ENCODE data around the gene CC2D2A. TPM values are rescaled to one million over a fixed set of nuclear protein-coding genes. Genes with fewer than 3 reads are reported as not detected.

CC2D2A gene
- total RNA-seq, 2 experiments from 2014 or later: not detected

DNA sequence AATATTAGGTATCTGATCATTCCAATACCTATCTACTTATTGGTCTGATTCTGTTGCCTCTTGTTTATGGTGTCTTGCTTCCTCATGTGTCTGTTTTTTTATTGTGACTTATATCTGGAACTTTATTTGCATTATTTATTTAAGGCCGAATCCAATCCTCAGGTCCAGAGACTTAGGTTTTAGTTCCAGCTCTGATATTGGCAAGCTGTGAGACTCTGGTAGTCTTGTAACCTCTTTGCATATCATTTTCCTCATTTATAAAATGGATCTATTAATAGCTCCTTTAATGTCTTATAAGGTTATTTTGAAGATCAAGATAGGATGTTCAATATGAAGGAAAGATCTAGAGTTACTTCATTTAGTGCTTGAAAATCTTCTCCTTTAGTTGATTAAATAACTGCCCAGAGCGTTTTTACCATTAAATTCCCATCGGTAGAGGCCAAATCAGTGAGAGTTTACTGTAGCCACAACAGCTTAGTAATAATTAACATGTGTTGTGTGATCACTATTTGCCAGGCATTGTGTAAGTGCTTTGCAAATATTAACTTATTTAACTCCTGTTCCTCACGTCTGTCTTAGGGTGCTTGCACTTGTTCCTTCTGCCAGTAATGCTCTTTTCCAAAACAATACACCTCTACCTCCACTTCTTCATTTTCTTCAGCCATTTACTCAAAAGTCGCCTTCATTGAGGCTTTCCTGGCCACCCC lies 82.2 kb downstream of the CC2D2A start:
- Histone ChIP-seq H3K4me2 (ENCODE audit: low read length) (no peak overlapping the region), H3K4me3 (ENCODE audit: low read depth, low read length, poor library complexity, severe bottlenecking) (no peak overlapping the region), H3K79me2 (ENCODE audit: insufficient read depth, low read depth, low read length) (no peaks in the 10 kb centered on the region), H2AFZ (ENCODE audit: low read length) (no peak overlapping the region), H3K4me1 (ENCODE audit: insufficient read depth, low read length, poor library complexity, severe bottlenecking) (no peaks in the 10 kb centered on the region), H4K20me1 (ENCODE audit: insufficient read depth, low read length) (no peaks in the 10 kb centered on the region), H3K27ac (ENCODE audit: low read depth, low read length, poor library complexity, severe bottlenecking) (no peak overlapping the region), H3K9me2 (ENCODE audit: insufficient read depth, low read length) (no peaks in the 10 kb centered on the region), H3K36me3 (ENCODE audit: insufficient read depth, low read length) (no peaks in the 10 kb centered on the region), H3K9me3 (ENCODE audit: low read length) (no peaks in the 10 kb centered on the region)
- TF ChIP-seq, protein P1, sequence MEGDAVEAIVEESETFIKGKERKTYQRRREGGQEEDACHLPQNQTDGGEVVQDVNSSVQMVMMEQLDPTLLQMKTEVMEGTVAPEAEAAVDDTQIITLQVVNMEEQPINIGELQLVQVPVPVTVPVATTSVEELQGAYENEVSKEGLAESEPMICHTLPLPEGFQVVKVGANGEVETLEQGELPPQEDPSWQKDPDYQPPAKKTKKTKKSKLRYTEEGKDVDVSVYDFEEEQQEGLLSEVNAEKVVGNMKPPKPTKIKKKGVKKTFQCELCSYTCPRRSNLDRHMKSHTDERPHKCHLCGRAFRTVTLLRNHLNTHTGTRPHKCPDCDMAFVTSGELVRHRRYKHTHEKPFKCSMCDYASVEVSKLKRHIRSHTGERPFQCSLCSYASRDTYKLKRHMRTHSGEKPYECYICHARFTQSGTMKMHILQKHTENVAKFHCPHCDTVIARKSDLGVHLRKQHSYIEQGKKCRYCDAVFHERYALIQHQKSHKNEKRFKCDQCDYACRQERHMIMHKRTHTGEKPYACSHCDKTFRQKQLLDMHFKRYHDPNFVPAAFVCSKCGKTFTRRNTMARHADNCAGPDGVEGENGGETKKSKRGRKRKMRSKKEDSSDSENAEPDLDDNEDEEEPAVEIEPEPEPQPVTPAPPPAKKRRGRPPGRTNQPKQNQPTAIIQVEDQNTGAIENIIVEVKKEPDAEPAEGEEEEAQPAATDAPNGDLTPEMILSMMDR (conservative IDR thresholded peaks at IDR 0.05; ENCODE audit: low read length): no peak
- TF ChIP-seq EZH2phosphoT487 (IDR thresholded peaks at IDR 0.05; ENCODE audit: borderline replicate concordance, low read depth, low read length): no peak
- intact Hi-C loops (cut with micrococcal nuclease; ENCODE audit: unreplicated experiment): no loop called here
- no TSS peak for BruUV-seq (replicated peaks)
- ChIA-PET POLR2A (interaction anchor here (1.0 kb wide), 1 partner anchor 25 kb away, joined by 3 read pairs; no protein-coding TSS in a partner anchor), CTCF (ENCODE audit: unreplicated experiment) (no interaction called here)
- no peak for DNase-seq (ENCODE audit: low spot score)

DNA sequence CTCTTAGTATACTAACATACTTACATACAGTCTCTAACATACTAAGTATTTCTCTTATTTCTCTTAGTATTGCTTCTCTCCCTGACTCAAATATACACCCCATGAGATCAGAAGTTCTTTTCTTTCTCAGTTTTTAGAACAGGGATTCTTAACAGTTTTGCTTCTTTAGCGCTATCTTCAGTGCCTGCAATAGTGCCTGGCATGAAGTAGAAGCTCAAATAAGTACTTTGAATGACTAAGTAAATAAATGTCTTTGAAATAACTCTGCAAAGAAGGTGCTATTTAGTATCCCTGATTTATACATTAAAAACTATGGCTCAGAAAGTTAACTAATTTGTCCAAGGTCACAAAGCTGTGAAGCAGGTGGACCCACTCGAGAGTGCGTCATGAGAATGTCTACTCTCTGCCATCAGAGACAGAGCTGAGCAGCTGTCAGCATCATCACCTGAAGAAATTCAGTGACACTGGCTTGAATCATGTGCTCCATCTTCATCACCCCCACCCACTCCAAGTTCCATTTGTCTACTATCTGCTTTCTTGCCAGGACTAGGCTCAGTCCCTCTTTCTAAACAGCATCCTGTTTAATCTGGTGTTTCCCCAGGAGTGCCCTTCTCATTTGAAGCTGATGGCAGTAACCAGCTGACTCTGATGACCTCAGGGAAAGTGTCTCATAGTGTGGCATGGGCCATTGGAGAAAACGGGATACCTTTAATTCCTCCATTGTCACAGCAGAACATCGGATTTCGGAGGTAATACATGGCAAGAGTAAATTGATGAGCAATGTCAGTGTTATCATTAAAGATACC lies 83.1 kb downstream of the CC2D2A start:
- ChIA-PET POLR2A (no interaction called here), CTCF (ENCODE audit: unreplicated experiment) (no interaction called here)
- TF ChIP-seq EZH2phosphoT487 (IDR thresholded peaks at IDR 0.05; ENCODE audit: borderline replicate concordance, low read depth, low read length): no peak
- TF ChIP-seq, protein P1 (conservative IDR thresholded peaks at IDR 0.05; ENCODE audit: low read length): no peak
- Histone ChIP-seq H2AFZ (ENCODE audit: low read length) (no peak overlapping the region), H3K4me3 (ENCODE audit: low read depth, low read length, poor library complexity, severe bottlenecking) (no peak overlapping the region), H4K20me1 (ENCODE audit: insufficient read depth, low read length) (no peaks in the 10 kb centered on the region), H3K9me3 (ENCODE audit: low read length) (no peaks in the 10 kb centered on the region), H3K9me2 (ENCODE audit: insufficient read depth, low read length) (no peaks in the 10 kb centered on the region), H3K79me2 (ENCODE audit: insufficient read depth, low read depth, low read length) (no peaks in the 10 kb centered on the region), H3K4me2 (ENCODE audit: low read length) (no peak overlapping the region), H3K36me3 (ENCODE audit: insufficient read depth, low read length) (no peaks in the 10 kb centered on the region), H3K4me1 (ENCODE audit: insufficient read depth, low read length, poor library complexity, severe bottlenecking) (no peaks in the 10 kb centered on the region), H3K27ac (ENCODE audit: low read depth, low read length, poor library complexity, severe bottlenecking) (no peak overlapping the region)
- intact Hi-C loops (cut with micrococcal nuclease; ENCODE audit: unreplicated experiment): no loop called here
- no TSS peak for BruUV-seq (replicated peaks)
- no peak for DNase-seq (ENCODE audit: low spot score)
